Endothelial cell of umbilical vein (primary cell): ENCODE measurements around the gene ATG10. TPM values are rescaled to one million over a fixed set of nuclear protein-coding genes. Genes with fewer than 3 reads are reported as not detected.

Source experiments
- BruUV-seq: library from RNA; stranded (reverse); fragments of 400-500 nt; replicated peaks from 2 replicates; lab custom pipeline; 2021; lab: Mats Ljungman, UMichigan
- CTCF ChIA-PET: fragments of 300-600, 350-600 bp; sonication (Branson Sonifier 250); formaldehyde crosslinking; loops from one replicate; lab custom pipeline; 2021; ENCODE audit warnings: antibody characterized with exemption, inconsistent platforms; lab: Charles Lee
- POLR2A ChIA-PET: fragments of 300-600, 350-600 bp; sonication (Branson Sonifier 250); formaldehyde crosslinking; loops from one replicate; lab custom pipeline; 2021; ENCODE audit warnings: antibody characterized with exemption, inconsistent platforms; lab: Charles Lee
- DNase-seq: peaks from one replicate; pipeline ENCODE4 v3.0.0-alpha.2; 2011; ENCODE audit warnings: low read depth, low spot score
- FAIRE-seq: peaks from 2 replicates; lab custom pipeline; 2011; peaks lifted over from hg19 to GRCh38; lab: Jason Lieb, UNC
- H2AFZ ChIP-seq: 2 replicates; pipeline ENCODE4 v1.6.0; 2012; ENCODE audit warnings: low read depth, low read length, control low read depth, inconsistent platforms
- H3K27ac ChIP-seq: 2 replicates; pipeline ENCODE4 v1.5.1; 2011; ENCODE audit warnings: low read depth, mild to moderate bottlenecking, control low read depth, low read length, moderate library complexity; ENCODE audit not compliant: insufficient read depth
- H3K27me3 ChIP-seq, 2 experiments: 2 replicates each; pipeline versions ENCODE4 v1.6.0 to v1.6.1; 2011; ENCODE audit warnings: low read length in 2 of 2, mixed read lengths in 1 of 2; ENCODE audit not compliant: control insufficient read depth in 2 of 2, insufficient read depth in 2 of 2
- H3K36me3 ChIP-seq, 2 experiments: 2 replicates in 1 of 2; 3 replicates in 1 of 2; pipeline ENCODE4 v1.5.1; 2011; ENCODE audit warnings: low read length in 2 of 2, mild to moderate bottlenecking in 1 of 2, moderate library complexity in 1 of 2; ENCODE audit not compliant: control insufficient read depth in 2 of 2, insufficient read depth in 2 of 2; ENCODE audit errors: extremely low read depth in 1 of 2
- H3K4me1 ChIP-seq: 3 replicates; pipeline ENCODE4 v1.5.1; 2011; ENCODE audit warnings: mild to moderate bottlenecking, low read length; ENCODE audit not compliant: control insufficient read depth, insufficient read depth; ENCODE audit errors: extremely low read depth
- H3K4me2 ChIP-seq: 2 replicates; pipeline ENCODE4 v1.6.1; 2011; ENCODE audit warnings: low read length, control low read depth, mixed read lengths; ENCODE audit not compliant: insufficient read depth
- H3K4me3 ChIP-seq, 3 experiments: fragments of 200-600 bp in 1 of 3; sonication (generic), shearing (Covaris generic) in 1 of 3; replicated peaks in 1 of 3; 2 replicates each; pipeline ENCODE4 v1.5.1; 2011 to 2016; ENCODE audit warnings: control low read depth in 3 of 3, low read length in 3 of 3, mild to moderate bottlenecking in 2 of 3, inconsistent platforms in 1 of 3, low read depth in 1 of 3, moderate library complexity in 1 of 3; ENCODE audit not compliant: insufficient read depth in 1 of 3
- H3K79me2 ChIP-seq: 2 replicates; pipeline ENCODE4 v1.6.0; 2012; ENCODE audit warnings: low read length, inconsistent platforms; ENCODE audit not compliant: control insufficient read depth, insufficient read depth
- H3K9ac ChIP-seq: replicated peaks from 2 replicates; pipeline ENCODE3; 2011; ENCODE audit warnings: low read length, control low read depth; ENCODE audit not compliant: insufficient read depth; ENCODE audit errors: extremely low read depth
- H3K9me1 ChIP-seq: replicated peaks from 3 replicates; pipeline ENCODE4 v1.6.0; 2011; ENCODE audit warnings: mild to moderate bottlenecking, low read length; ENCODE audit not compliant: control insufficient read depth, insufficient read depth; ENCODE audit errors: extremely low read depth
- H3K9me3 ChIP-seq: replicated peaks from 2 replicates; pipeline ENCODE4 v1.5.1; 2012; ENCODE audit warnings: low read length, inconsistent platforms; ENCODE audit not compliant: control insufficient read depth, insufficient read depth
- H4K20me1 ChIP-seq: replicated peaks from 2 replicates; pipeline ENCODE3; 2011; ENCODE audit warnings: mild to moderate bottlenecking, low read length; ENCODE audit not compliant: control insufficient read depth, insufficient read depth; ENCODE audit errors: extremely low read depth
- FOS ChIP-seq: IDR thresholded peaks from 2 replicates; pipeline ENCODE4 v1.6.1; 2011; ENCODE audit warnings: mild to moderate bottlenecking, low read length, moderate library complexity, borderline replicate concordance; ENCODE audit not compliant: insufficient read depth
- JUN ChIP-seq: IDR thresholded peaks from 2 replicates; pipeline ENCODE4 v1.6.1; 2011; ENCODE audit warnings: borderline replicate concordance, low read depth; ENCODE audit not compliant: insufficient read length, insufficient read depth
- MAX ChIP-seq: IDR thresholded peaks from 2 replicates; pipeline ENCODE4 v1.6.1; 2011; ENCODE audit not compliant: insufficient read depth, insufficient read length
- MYC ChIP-seq: IDR thresholded peaks from one replicate; pipeline ENCODE4 v1.6.1; 2011; ENCODE audit warnings: mild to moderate bottlenecking, low read depth, low read length
- POLR2A ChIP-seq: IDR thresholded peaks from 2 replicates; pipeline ENCODE4 v1.6.1; 2012; ENCODE audit warnings: low read depth, mild to moderate bottlenecking, control low read depth, low read length
- dilution Hi-C: fragments of 300-500 bp; cut with MboI; formaldehyde crosslinking; loops from one replicate; pipeline ENCODE4 v1.15.0; 2019; ENCODE audit warnings: low sequenced_read_pairs; ENCODE audit not compliant: extremely low pct_ligation_motif_present
- intact Hi-C: fragments of 100-400 bp; cut with micrococcal nuclease; formaldehyde crosslinking; loops from one replicate; pipeline ENCODE4 v1.10.0; 2022
- polyA plus RNA-seq, 4 experiments: library from polyadenylated mRNA; depleted of rRNA in 3 of 4; stranded (reverse) in 3 of 4; unstranded in 1 of 4; fragments of >200 nt; gene quantifications; 2 replicates each; pipeline versions ENCODE4 v1.2.1 to v1.2.3, GENCODE V29; 2011 to 2012; ENCODE audit warnings: missing spikeins in 1 of 4
- total RNA-seq: library from RNA; stranded (reverse); gene quantifications from 2 replicates; pipeline ENCODE4 v1.2.3, GENCODE V29; 2021

Gene ATG10
- total and polyA plus RNA-seq, 2 donors (not counting 3 experiments of a cell fraction or from before 2014, with no cell fraction given), result 1.6 to 3.9 TPM

DNA sequence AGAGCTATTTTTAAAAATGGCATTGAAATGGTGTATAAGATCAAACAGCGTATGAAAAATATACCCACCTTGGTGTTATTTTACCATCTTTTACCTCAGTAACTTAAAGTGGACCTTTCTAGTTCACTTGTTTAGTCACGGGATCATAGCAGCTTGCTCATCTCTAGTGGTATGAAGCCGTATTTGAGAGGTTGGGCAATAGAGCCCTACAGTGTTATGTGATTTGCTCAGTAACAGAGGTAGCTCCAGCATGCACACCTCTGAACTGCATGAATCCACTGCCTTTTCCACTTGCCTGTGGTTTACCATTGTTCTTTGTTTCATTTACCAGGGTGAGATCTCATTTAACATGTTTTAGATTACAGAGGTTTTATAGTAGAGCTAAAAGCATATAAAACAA lies 134.4 kb downstream of the ATG10 start:
- TF ChIP-seq MYC (no peak), FOS (no peak), JUN (no peak), MAX (no peak)
- FAIRE-seq (no peak), DNase-seq (no peak)
- no peaks in the 10 kb centered on the region for H3K79me2 ChIP-seq
- no peak overlapping the region for H3K9ac ChIP-seq
- no peaks in the 10 kb centered on the region for H3K4me1 ChIP-seq
- no peaks in the 10 kb centered on the region for H4K20me1 ChIP-seq
- CTCF ChIA-PET, result interaction anchor here (1.1 to 4.8 kb wide), 6 partner anchors 9 to 455 kb away, joined by 3 to 97 read pairs (median 8); no protein-coding TSS in a partner anchor
- H2AFZ ChIP-seq, result no peak overlapping the region
- dilution Hi-C loops, result no loop called here
- H3K27ac ChIP-seq, result no peak overlapping the region
- intact Hi-C loops, result loop anchor here (5.0 kb wide), 2 partner anchors 354 to 599 kb away; partner anchors contain the start of gene SSBP2
- POLR2A ChIA-PET, result no interaction called here
- no peaks in the 10 kb centered on the region for H3K36me3 ChIP-seq
- H3K9me1 ChIP-seq, result no peaks in the 10 kb centered on the region
- H3K9me3 ChIP-seq, result no peaks in the 10 kb centered on the region
- no peaks in the 10 kb centered on the region for H3K27me3 ChIP-seq
- no TSS peak for BruUV-seq
- H3K4me2 ChIP-seq, result no peak overlapping the region
- no peak overlapping the region for H3K4me3 ChIP-seq

DNA sequence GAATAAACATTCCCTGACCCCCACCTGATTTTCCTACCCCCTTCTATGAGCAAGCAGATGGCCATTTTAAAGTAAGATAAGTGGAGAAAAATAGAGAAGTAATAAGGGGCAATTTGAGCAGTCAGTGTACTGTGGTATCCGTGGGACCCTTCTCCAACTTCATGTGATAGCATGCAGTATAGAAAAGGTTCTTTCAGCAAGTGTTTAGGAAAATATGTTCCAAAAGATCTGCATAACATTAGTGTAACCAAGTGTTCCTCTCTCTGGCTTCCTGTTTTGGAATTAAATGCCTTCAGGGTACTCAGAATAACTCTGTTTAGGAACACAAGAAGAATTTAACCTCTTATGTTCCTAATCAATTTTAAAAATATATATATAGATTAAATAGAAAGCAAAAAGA lies 134.9 kb downstream of the ATG10 start:
- FAIRE-seq (no peak), DNase-seq (peak; percentile 33)
- Histone ChIP-seq H4K20me1 (no peaks in the 10 kb centered on the region), H3K4me2 (no peak overlapping the region), H3K79me2 (no peaks in the 10 kb centered on the region), H3K27me3 (no peaks in the 10 kb centered on the region), H3K4me1 (no peaks in the 10 kb centered on the region), H3K36me3 (no peaks in the 10 kb centered on the region), H3K9me3 (no peaks in the 10 kb centered on the region), H2AFZ (no peak overlapping the region), H3K9ac (no peak overlapping the region), H3K9me1 (no peaks in the 10 kb centered on the region), H3K4me3 (no peak overlapping the region), H3K27ac (no peak overlapping the region)
- intact Hi-C loops (loop anchor here (1.0 to 5.0 kb wide), 5 partner anchors 60 to 599 kb away; partner anchors contain the start of gene SSBP2), dilution Hi-C loops (no loop called here)
- ChIA-PET CTCF (interaction anchor here (0.8 to 4.8 kb wide), 12 partner anchors 9 to 636 kb away, joined by 3 to 97 read pairs (median 3); no protein-coding TSS in a partner anchor), POLR2A (no interaction called here)
- BruUV-seq, result no TSS peak
- TF ChIP-seq MYC (no peak), FOS (no peak), MAX (no peak), POLR2A (no peak)
